Trophoblast cell (in vitro differentiated cells and primary cell): ENCODE measurements around the gene NUAK2.
A peak's percentile ranks its signal among the peaks of the same experiment; 100 is the strongest.

ENCODE experiments used
- DNase-seq, 2 donors: peaks; one replicate each; pipeline ENCODE4 v3.0.0-alpha.2; 2016
- H2AFZ ChIP-seq: 2 replicates; pipeline ENCODE4 v1.6.1; 2013; ENCODE audit warnings: low read length, moderate library complexity, mild to moderate bottlenecking; ENCODE audit not compliant: insufficient read depth, poor library complexity
- H2AK5ac ChIP-seq: 2 replicates; pipeline ENCODE4 v1.6.1; 2013; ENCODE audit warnings: mild to moderate bottlenecking, low read length
- H2BK120ac ChIP-seq: 2 replicates; pipeline ENCODE4 v1.6.1; 2013; ENCODE audit warnings: low read length, mild to moderate bottlenecking, moderate library complexity; ENCODE audit not compliant: insufficient read depth, poor library complexity
- H2BK12ac ChIP-seq: 2 replicates; pipeline ENCODE4 v1.6.1; 2013; ENCODE audit warnings: mild to moderate bottlenecking, low read length, moderate library complexity
- H2BK5ac ChIP-seq: 2 replicates; pipeline ENCODE4 v1.6.1; 2013; ENCODE audit warnings: low read length, low read depth, moderate library complexity, mild to moderate bottlenecking; ENCODE audit not compliant: poor library complexity
- H3K14ac ChIP-seq: 2 replicates; pipeline ENCODE4 v1.6.1; 2013; ENCODE audit warnings: mild to moderate bottlenecking, low read length
- H3K18ac ChIP-seq: 2 replicates; pipeline ENCODE4 v1.6.1; 2013; ENCODE audit warnings: mild to moderate bottlenecking, low read length
- H3K23ac ChIP-seq: 2 replicates; pipeline ENCODE4 v1.6.1; 2013; ENCODE audit warnings: low read length
- H3K27ac ChIP-seq: 2 replicates; pipeline ENCODE4 v1.5.1; 2013; ENCODE audit warnings: low read depth, mild to moderate bottlenecking, inconsistent platforms, low read length, moderate library complexity
- H3K27me3 ChIP-seq: 2 replicates; pipeline ENCODE4 v1.6.1; 2013; ENCODE audit warnings: inconsistent platforms, mild to moderate bottlenecking, low read length, moderate library complexity; ENCODE audit not compliant: insufficient read depth
- H3K36me3 ChIP-seq, 2 experiments: 1 replicate in 1 of 2; 2 replicates in 1 of 2; pipeline ENCODE4 v1.6.1; 2013; ENCODE audit warnings: low read length in 2 of 2, mild to moderate bottlenecking in 2 of 2, moderate library complexity in 1 of 2; ENCODE audit not compliant: insufficient read depth in 2 of 2, control insufficient read depth in 1 of 2
- H3K4ac ChIP-seq: 2 replicates; pipeline ENCODE4 v1.6.1; 2013; ENCODE audit warnings: low read depth, mild to moderate bottlenecking, low read length, moderate library complexity
- H3K4me1 ChIP-seq, 2 experiments: 1 replicate in 1 of 2; 2 replicates in 1 of 2; pipeline ENCODE4 v1.6.1; 2013; ENCODE audit warnings: low read length in 2 of 2, mild to moderate bottlenecking in 2 of 2, moderate library complexity in 1 of 2; ENCODE audit not compliant: insufficient read depth in 2 of 2, control insufficient read depth in 1 of 2
- H3K4me2 ChIP-seq: 2 replicates; pipeline ENCODE4 v1.6.1; 2013; ENCODE audit warnings: inconsistent platforms, mild to moderate bottlenecking, low read length, moderate library complexity
- H3K4me3 ChIP-seq: 2 replicates; pipeline ENCODE4 v1.5.1; 2013; ENCODE audit warnings: mild to moderate bottlenecking, low read depth, low read length, inconsistent platforms
- H3K79me1 ChIP-seq: one replicate; pipeline ENCODE4 v1.6.1; 2013; ENCODE audit warnings: low read length
- H3K79me2 ChIP-seq: 2 replicates; pipeline ENCODE4 v1.6.1; 2013; ENCODE audit warnings: low read length, mild to moderate bottlenecking; ENCODE audit not compliant: control insufficient read depth, insufficient read depth, poor library complexity
- H3K9ac ChIP-seq: 2 replicates; pipeline ENCODE4 v1.6.1; 2013; ENCODE audit warnings: mild to moderate bottlenecking, low read length
- H3K9me3 ChIP-seq: 2 replicates; pipeline ENCODE4 v1.6.1; 2013; ENCODE audit warnings: low read depth, mild to moderate bottlenecking, control low read depth, inconsistent platforms, low read length; ENCODE audit not compliant: insufficient read depth
- H4K12ac ChIP-seq: 2 replicates; pipeline ENCODE4 v1.6.1; 2013; ENCODE audit warnings: low read depth, mild to moderate bottlenecking, low read length, moderate library complexity
- H4K8ac ChIP-seq: 2 replicates; pipeline ENCODE4 v1.6.1; 2013; ENCODE audit warnings: low read depth, mild to moderate bottlenecking, low read length, moderate library complexity
- H4K91ac ChIP-seq: one replicate; pipeline ENCODE4 v1.6.1; 2013; ENCODE audit warnings: low read depth, mild to moderate bottlenecking, low read length, moderate library complexity
- WGBS: extraction: QIAGEN DNeasy Blood & Tissue Kit; methylation state at CpG from one replicate; pipeline ENCODE4 v1.1.7; 2013; ENCODE audit warnings: missing lambda C conversion rate; ENCODE audit not compliant: insufficient read length, insufficient coverage; ENCODE audit errors: extremely low coverage; 5-methylcytosine and 5-hydroxymethylcytosine counted together

Gene NUAK2

DNA sequence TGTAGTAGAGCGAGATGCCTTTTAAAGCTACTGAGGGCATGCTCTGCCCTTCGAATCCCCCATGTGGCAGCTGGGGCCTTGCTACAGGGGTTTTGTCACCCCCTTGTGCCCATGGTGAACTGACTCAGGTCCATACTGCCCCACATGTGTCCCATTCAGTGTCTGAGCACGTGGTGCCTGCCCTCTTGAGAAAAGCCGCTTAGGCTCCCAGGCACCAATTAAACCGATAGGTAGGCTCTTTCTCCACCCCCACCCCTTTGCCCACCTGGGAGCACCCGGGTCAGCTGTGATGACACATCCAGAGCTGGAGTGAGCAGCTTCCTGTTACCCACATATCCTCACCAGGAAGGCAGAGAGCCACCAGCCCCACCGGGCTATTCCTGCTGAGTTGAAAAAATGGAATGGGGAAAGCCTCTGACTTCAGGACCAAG lies 63.3 kb downstream of the NUAK2 start:
- peak overlapping the region; percentile 67 for H2BK120ac ChIP-seq
- peak overlapping the region; percentile 55 for H2AK5ac ChIP-seq
- no peaks in the 10 kb centered on the region for H3K9me3 ChIP-seq
- no peaks in the 10 kb centered on the region for H3K79me2 ChIP-seq
- peak overlapping the region; percentile 8 for H2AFZ ChIP-seq
- WGBS: no CpG with 5 or more reads among the region's 7 CpGs
- no peak overlapping the region for H3K4me3 ChIP-seq
- H2BK12ac ChIP-seq: peak overlapping the region; percentile 83
- no peak overlapping the region for H3K4me2 ChIP-seq
- peak overlapping the region; percentile 68 for H4K91ac ChIP-seq
- no peaks in the 10 kb centered on the region for H3K27me3 ChIP-seq
- H3K23ac ChIP-seq: no peak overlapping the region
- peaks cover 16 to 24% of the 10 kb centered on the region in 2 experiments for H3K4me1 ChIP-seq
- H4K8ac ChIP-seq: peak overlapping the region; percentile 17
- peak overlapping the region; percentile 11 for H2BK5ac ChIP-seq
- no peak overlapping the region for H4K12ac ChIP-seq
- H3K18ac ChIP-seq: no peak overlapping the region
- peak overlapping the region; percentile 44 for H3K27ac ChIP-seq
- H3K14ac ChIP-seq: peak overlapping the region; percentile 2
- H3K79me1 ChIP-seq: peaks cover 11% of the 10 kb centered on the region
- H3K36me3 ChIP-seq: no peaks in the 10 kb centered on the region
- no peak for DNase-seq
- H3K9ac ChIP-seq: no peak overlapping the region
- no peak overlapping the region for H3K4ac ChIP-seq

- no peak overlapping the region for H3K23ac ChIP-seq
- H2BK120ac ChIP-seq: no peak overlapping the region
- no peak overlapping the region for H3K4ac ChIP-seq
- no peaks in the 10 kb centered on the region for H3K9me3 ChIP-seq
- no peak overlapping the region for H3K9ac ChIP-seq
- H3K79me2 ChIP-seq: no peaks in the 10 kb centered on the region
- no CpG with 5 or more reads among the region's 2 CpGs for WGBS
- no peak for DNase-seq
- H3K18ac ChIP-seq: no peak overlapping the region
- H2BK12ac ChIP-seq: peak overlapping the region; percentile 15
- H3K4me1 ChIP-seq: peaks cover 16 to 24% of the 10 kb centered on the region in 2 experiments
- no peaks in the 10 kb centered on the region for H3K27me3 ChIP-seq
- H4K91ac ChIP-seq: peak overlapping the region; percentile 68
- H2BK5ac ChIP-seq: no peak overlapping the region
- no peak overlapping the region for H2AFZ ChIP-seq
- H3K27ac ChIP-seq: no peak overlapping the region
- no peak overlapping the region for H4K12ac ChIP-seq
- no peak overlapping the region for H4K8ac ChIP-seq
- no peak overlapping the region for H3K14ac ChIP-seq
- H3K4me3 ChIP-seq: no peak overlapping the region
- H2AK5ac ChIP-seq: no peak overlapping the region
- no peaks in the 10 kb centered on the region for H3K36me3 ChIP-seq
- H3K4me2 ChIP-seq: no peak overlapping the region
- H3K79me1 ChIP-seq: peaks cover 11% of the 10 kb centered on the region
Measured at GRCh38 chr1:205257735-205258134, 63.8 kb downstream of the NUAK2 start.

- no peak overlapping the region for H3K4ac ChIP-seq
- H3K4me1 ChIP-seq: peaks cover 14 to 19% of the 10 kb centered on the region in 2 experiments
- H2AFZ ChIP-seq: no peak overlapping the region
- H3K9ac ChIP-seq: no peak overlapping the region
- no peaks in the 10 kb centered on the region for H3K36me3 ChIP-seq
- no peak overlapping the region for H4K12ac ChIP-seq
- no peak overlapping the region for H3K23ac ChIP-seq
- H3K4me3 ChIP-seq: no peak overlapping the region
- H4K91ac ChIP-seq: peak overlapping the region; percentile 18
- H3K79me1 ChIP-seq: peaks cover 11% of the 10 kb centered on the region
- DNase-seq: no peak
- H2AK5ac ChIP-seq: no peak overlapping the region
- no CpG with 5 or more reads among the region's 19 CpGs for WGBS
- H3K4me2 ChIP-seq: no peak overlapping the region
- H2BK5ac ChIP-seq: no peak overlapping the region
- H3K14ac ChIP-seq: no peak overlapping the region
- no peak overlapping the region for H3K18ac ChIP-seq
- H3K27me3 ChIP-seq: no peaks in the 10 kb centered on the region
- no peak overlapping the region for H2BK120ac ChIP-seq
- H4K8ac ChIP-seq: no peak overlapping the region
- H2BK12ac ChIP-seq: peak overlapping the region; percentile 42
- no peak overlapping the region for H3K27ac ChIP-seq
- no peaks in the 10 kb centered on the region for H3K79me2 ChIP-seq
- no peaks in the 10 kb centered on the region for H3K9me3 ChIP-seq
Measured at GRCh38 chr1:205256951-205257625, 64.5 kb downstream of the NUAK2 start.

- H3K9ac ChIP-seq: no peak overlapping the region
- H3K27ac ChIP-seq: no peak overlapping the region
- H2BK12ac ChIP-seq: no peak overlapping the region
- no peak overlapping the region for H3K14ac ChIP-seq
- no peak overlapping the region for H2BK120ac ChIP-seq
- peaks cover 12 to 17% of the 10 kb centered on the region in 2 experiments for H3K4me1 ChIP-seq
- DNase-seq: peak; percentile 82 to 94
- H3K4me2 ChIP-seq: no peak overlapping the region
- no peak overlapping the region for H4K12ac ChIP-seq
- peaks cover 9% of the 10 kb centered on the region for H3K79me1 ChIP-seq
- H3K18ac ChIP-seq: no peak overlapping the region
- no peak overlapping the region for H3K4me3 ChIP-seq
- no peaks in the 10 kb centered on the region for H3K9me3 ChIP-seq
- no peaks in the 10 kb centered on the region for H3K36me3 ChIP-seq
- no peak overlapping the region for H3K23ac ChIP-seq
- no peaks in the 10 kb centered on the region for H3K79me2 ChIP-seq
- H2AFZ ChIP-seq: no peak overlapping the region
- H4K91ac ChIP-seq: no peak overlapping the region
- no peak overlapping the region for H3K4ac ChIP-seq
- no peak overlapping the region for H2BK5ac ChIP-seq
- H2AK5ac ChIP-seq: no peak overlapping the region
- H3K27me3 ChIP-seq: no peaks in the 10 kb centered on the region
- no peak overlapping the region for H4K8ac ChIP-seq
- WGBS: no CpG with 5 or more reads among the region's 8 CpGs
Measured at GRCh38 chr1:205255941-205256780, 65.4 kb downstream of the NUAK2 start.
